ENCODE data around the gene TMEM213.

The TMEM213 gene

GRCh38 chr7:138781004-138781403 lies 16.8 kb upstream of the TMEM213 start:
- Histone ChIP-seq H3K27ac (replicated peaks; ENCODE audit: low read length) (no peak overlapping the region), H3K79me1 (ENCODE audit: low read depth, low read length) (no peaks in the 10 kb centered on the region), H3K4me2 (ENCODE audit: insufficient read depth, low read length, poor library complexity, severe bottlenecking) (no peak overlapping the region), H3K9ac (ENCODE audit: low read depth, low read length, poor library complexity) (no peak overlapping the region), H2BK5ac (ENCODE audit: low read length) (no peak overlapping the region), H2BK120ac (ENCODE audit: low read depth, low read length) (no peak overlapping the region), H3K4me1 (ENCODE audit: control insufficient read depth in 2 of 2, insufficient read depth in 1 of 2, low read depth in 1 of 2, low read length in 2 of 2) (peaks cover 0 to 6% of the 10 kb centered on the region in 2 donors), H3K4ac (ENCODE audit: low read length) (no peak overlapping the region), H3K9me3 (replicated peaks in 1 of 2; ENCODE audit: control insufficient read depth in 2 of 2, insufficient read depth in 1 of 2, low read depth in 1 of 2, low read length in 2 of 2) (no peaks in the 10 kb centered on the region), H2AFZ (ENCODE audit: low read length) (no peak overlapping the region), H4K91ac (ENCODE audit: low read depth, low read length, poor library complexity) (no peak overlapping the region), H3K27me3 (ENCODE audit: control insufficient read depth in 3 of 3, insufficient read depth in 3 of 3, low read depth in 1 of 3, low read length in 3 of 3) (peaks cover 0 to 2% (median 0%) of the 10 kb centered on the region in 3 experiments), H3K36me3 (replicated peaks in 1 of 2; ENCODE audit: control insufficient read depth in 2 of 2, insufficient read depth in 2 of 2, low read length in 2 of 2) (no peaks in the 10 kb centered on the region), H3K18ac (ENCODE audit: low read length) (no peak overlapping the region), H2BK15ac (ENCODE audit: low read length) (no peak overlapping the region), H3K23ac (ENCODE audit: low read depth, low read length, poor library complexity) (no peak overlapping the region), H4K8ac (ENCODE audit: low read depth, low read length) (no peak overlapping the region), H2BK12ac (ENCODE audit: low read length) (no peak overlapping the region), H3K4me3 (ENCODE audit: low read length in 2 of 2) (no peak overlapping the region), H3K14ac (ENCODE audit: low read length) (no peak overlapping the region), H2AK5ac (ENCODE audit: low read depth, low read length) (no peak overlapping the region)
- no CpG with 5 or more reads among the region's 2 CpGs for WGBS, 2 donors (ENCODE audit: extremely low coverage in 2 of 2, insufficient read length in 2 of 2, insufficient replicate concordance in 1 of 2)
- DNase-seq (ENCODE audit: low spot score) = no peak

GRCh38 chr7:138784692-138785091 lies 13.1 kb upstream of the TMEM213 start:
- Histone ChIP-seq H2BK12ac (ENCODE audit: low read length) (no peak overlapping the region), H3K4me3 (ENCODE audit: low read length in 2 of 2) (no peak overlapping the region), H2AFZ (ENCODE audit: low read length) (no peak overlapping the region), H3K4ac (ENCODE audit: low read length) (no peak overlapping the region), H3K18ac (ENCODE audit: low read length) (no peak overlapping the region), H4K91ac (ENCODE audit: low read depth, low read length, poor library complexity) (no peak overlapping the region), H3K14ac (ENCODE audit: low read length) (no peak overlapping the region), H3K9ac (ENCODE audit: low read depth, low read length, poor library complexity) (no peak overlapping the region), H3K27me3 (ENCODE audit: control insufficient read depth in 3 of 3, insufficient read depth in 3 of 3, low read depth in 1 of 3, low read length in 3 of 3) (no peaks in the 10 kb centered on the region), H3K79me1 (ENCODE audit: low read depth, low read length) (peaks cover 2% of the 10 kb centered on the region), H2BK120ac (ENCODE audit: low read depth, low read length) (no peak overlapping the region), H3K4me1 (ENCODE audit: control insufficient read depth in 2 of 2, insufficient read depth in 1 of 2, low read depth in 1 of 2, low read length in 2 of 2) (peaks cover 0 to 4% of the 10 kb centered on the region in 2 donors), H2BK5ac (ENCODE audit: low read length) (no peak overlapping the region), H3K27ac (replicated peaks; ENCODE audit: low read length) (no peak overlapping the region), H3K36me3 (replicated peaks in 1 of 2; ENCODE audit: control insufficient read depth in 2 of 2, insufficient read depth in 2 of 2, low read length in 2 of 2) (no peaks in the 10 kb centered on the region), H3K23ac (ENCODE audit: low read depth, low read length, poor library complexity) (no peak overlapping the region), H3K9me3 (replicated peaks in 1 of 2; ENCODE audit: control insufficient read depth in 2 of 2, insufficient read depth in 1 of 2, low read depth in 1 of 2, low read length in 2 of 2) (no peaks in the 10 kb centered on the region), H3K4me2 (ENCODE audit: insufficient read depth, low read length, poor library complexity, severe bottlenecking) (no peak overlapping the region), H2AK5ac (ENCODE audit: low read depth, low read length) (no peak overlapping the region), H2BK15ac (ENCODE audit: low read length) (no peak overlapping the region), H4K8ac (ENCODE audit: low read depth, low read length) (no peak overlapping the region)
- no peak for DNase-seq (ENCODE audit: low spot score)
- WGBS, 2 donors (ENCODE audit: extremely low coverage in 2 of 2, insufficient read length in 2 of 2, insufficient replicate concordance in 1 of 2) = no CpG with 5 or more reads among the region's 4 CpGs

- DNase-seq (ENCODE audit: low spot score) = no peak
- H3K79me1 ChIP-seq (ENCODE audit: low read depth, low read length) = peaks cover 2% of the 10 kb centered on the region
- no peak overlapping the region for H3K4me2 ChIP-seq (ENCODE audit: insufficient read depth, low read length, poor library complexity, severe bottlenecking)
- H3K14ac ChIP-seq (ENCODE audit: low read length) = no peak overlapping the region
- no peak overlapping the region for H2AK5ac ChIP-seq (ENCODE audit: low read depth, low read length)
- H4K8ac ChIP-seq (ENCODE audit: low read depth, low read length) = peak overlapping the region; percentile 75
- H3K9me3 ChIP-seq (replicated peaks in 1 of 2; ENCODE audit: control insufficient read depth in 2 of 2, insufficient read depth in 1 of 2, low read depth in 1 of 2, low read length in 2 of 2) = no peaks in the 10 kb centered on the region
- H3K4me3 ChIP-seq (ENCODE audit: low read length in 2 of 2) = no peak overlapping the region
- no CpG with 5 or more reads among the region's 10 CpGs for WGBS, 2 donors (ENCODE audit: extremely low coverage in 2 of 2, insufficient read length in 2 of 2, insufficient replicate concordance in 1 of 2)
- H3K23ac ChIP-seq (ENCODE audit: low read depth, low read length, poor library complexity) = no peak overlapping the region
- no peak overlapping the region for H3K27ac ChIP-seq (replicated peaks; ENCODE audit: low read length)
- H4K91ac ChIP-seq (ENCODE audit: low read depth, low read length, poor library complexity) = no peak overlapping the region
- no peak overlapping the region for H2AFZ ChIP-seq (ENCODE audit: low read length)
- no peak overlapping the region for H2BK5ac ChIP-seq (ENCODE audit: low read length)
- no peaks in the 10 kb centered on the region for H3K36me3 ChIP-seq (replicated peaks in 1 of 2; ENCODE audit: control insufficient read depth in 2 of 2, insufficient read depth in 2 of 2, low read length in 2 of 2)
- no peaks in the 10 kb centered on the region for H3K27me3 ChIP-seq (ENCODE audit: control insufficient read depth in 3 of 3, insufficient read depth in 3 of 3, low read depth in 1 of 3, low read length in 3 of 3)
- H3K4ac ChIP-seq (ENCODE audit: low read length) = no peak overlapping the region
- peaks cover 0 to 4% of the 10 kb centered on the region in 2 donors for H3K4me1 ChIP-seq (ENCODE audit: control insufficient read depth in 2 of 2, insufficient read depth in 1 of 2, low read depth in 1 of 2, low read length in 2 of 2)
- H2BK120ac ChIP-seq (ENCODE audit: low read depth, low read length) = no peak overlapping the region
- no peak overlapping the region for H3K9ac ChIP-seq (ENCODE audit: low read depth, low read length, poor library complexity)
- H2BK12ac ChIP-seq (ENCODE audit: low read length) = no peak overlapping the region
- peak overlapping the region; percentile 18 for H3K18ac ChIP-seq (ENCODE audit: low read length)
- no peak overlapping the region for H2BK15ac ChIP-seq (ENCODE audit: low read length)
Observed at GRCh38 chr7:138785587-138786437, 12.0 kb upstream of the TMEM213 start.

GRCh38 chr7:138796038-138796615 lies 1.7 kb upstream of the TMEM213 start:
- no peak overlapping the region for H2BK12ac ChIP-seq (ENCODE audit: low read length)
- no CpG with 5 or more reads among the region's 9 CpGs for WGBS, 2 donors (ENCODE audit: extremely low coverage in 2 of 2, insufficient read length in 2 of 2, insufficient replicate concordance in 1 of 2)
- no peak overlapping the region for H3K4me3 ChIP-seq (ENCODE audit: low read length in 2 of 2)
- H3K27ac ChIP-seq (replicated peaks; ENCODE audit: low read length) = no peak overlapping the region
- no peak overlapping the region for H3K9ac ChIP-seq (ENCODE audit: low read depth, low read length, poor library complexity)
- H3K18ac ChIP-seq (ENCODE audit: low read length) = no peak overlapping the region
- peaks cover 0 to 24% (median 0%) of the 10 kb centered on the region in 3 experiments for H3K27me3 ChIP-seq (ENCODE audit: control insufficient read depth in 3 of 3, insufficient read depth in 3 of 3, low read depth in 1 of 3, low read length in 3 of 3)
- H3K14ac ChIP-seq (ENCODE audit: low read length) = no peak overlapping the region
- no peak overlapping the region for H2AK5ac ChIP-seq (ENCODE audit: low read depth, low read length)
- H4K8ac ChIP-seq (ENCODE audit: low read depth, low read length) = no peak overlapping the region
- H3K4ac ChIP-seq (ENCODE audit: low read length) = no peak overlapping the region
- no peaks in the 10 kb centered on the region for H3K9me3 ChIP-seq (replicated peaks in 1 of 2; ENCODE audit: control insufficient read depth in 2 of 2, insufficient read depth in 1 of 2, low read depth in 1 of 2, low read length in 2 of 2)
- H3K4me2 ChIP-seq (ENCODE audit: insufficient read depth, low read length, poor library complexity, severe bottlenecking) = no peak overlapping the region
- H3K79me1 ChIP-seq (ENCODE audit: low read depth, low read length) = no peaks in the 10 kb centered on the region
- H2BK15ac ChIP-seq (ENCODE audit: low read length) = no peak overlapping the region
- H3K4me1 ChIP-seq (ENCODE audit: control insufficient read depth in 2 of 2, insufficient read depth in 1 of 2, low read depth in 1 of 2, low read length in 2 of 2) = peaks cover 0 to 10% of the 10 kb centered on the region in 2 donors
- no peak overlapping the region for H2AFZ ChIP-seq (ENCODE audit: low read length)
- no peaks in the 10 kb centered on the region for H3K36me3 ChIP-seq (replicated peaks in 1 of 2; ENCODE audit: control insufficient read depth in 2 of 2, insufficient read depth in 2 of 2, low read length in 2 of 2)
- H4K91ac ChIP-seq (ENCODE audit: low read depth, low read length, poor library complexity) = no peak overlapping the region
- DNase-seq (ENCODE audit: low spot score) = no peak
- H2BK5ac ChIP-seq (ENCODE audit: low read length) = no peak overlapping the region
- no peak overlapping the region for H3K23ac ChIP-seq (ENCODE audit: low read depth, low read length, poor library complexity)
- H2BK120ac ChIP-seq (ENCODE audit: low read depth, low read length) = no peak overlapping the region
